ENCODE measurements around the gene PSMC4.

The PSMC4 gene

DNA sequence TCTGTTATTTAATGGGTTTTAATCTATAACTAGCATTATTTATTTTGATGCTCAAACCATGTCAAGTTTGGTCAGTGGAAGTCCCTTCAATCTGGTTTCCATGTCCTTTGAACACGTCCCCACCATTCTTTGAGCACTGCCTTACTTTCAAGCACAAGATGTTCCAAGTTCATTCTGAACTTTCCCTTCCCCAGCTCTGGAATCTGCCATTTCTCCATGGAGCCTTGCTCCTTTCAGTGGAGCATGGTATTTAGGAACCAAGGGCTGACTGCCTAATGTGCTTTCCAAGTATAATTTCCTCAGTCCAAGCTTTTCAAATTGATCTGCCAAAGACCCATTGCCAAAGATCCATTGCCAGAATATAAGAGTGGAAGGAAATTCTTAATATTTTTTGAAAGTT is 24.8 kb downstream of the PSMC4 start:
- DNase-seq = no peak

DNA sequence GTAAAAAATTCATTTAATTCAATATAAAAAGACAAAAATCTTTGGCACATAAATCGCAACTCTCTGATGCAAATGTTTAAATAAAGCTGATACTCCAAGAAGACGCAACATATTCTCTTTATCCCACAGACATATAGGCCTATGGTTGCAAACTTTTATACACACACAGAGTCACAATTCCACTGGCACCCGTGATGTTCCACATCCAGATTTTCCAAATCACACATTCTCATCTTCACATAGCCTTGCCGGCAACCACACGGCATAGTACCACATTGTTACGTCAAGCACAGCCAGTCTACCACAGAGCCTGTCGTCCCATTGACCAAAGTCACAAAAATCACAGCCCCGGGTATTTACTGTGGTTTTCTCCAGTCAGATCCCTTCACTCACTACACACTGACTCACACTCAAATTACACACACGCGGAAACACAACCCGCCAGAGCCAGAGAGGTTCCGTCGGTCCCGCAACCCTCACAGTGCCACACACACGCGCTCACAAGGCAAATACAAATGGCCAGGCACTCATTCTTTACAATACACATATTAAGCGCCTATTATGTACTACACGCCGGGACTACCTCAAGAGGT is 25.3 kb downstream of the PSMC4 start:
- DNase-seq = peak; percentile 54

DNA sequence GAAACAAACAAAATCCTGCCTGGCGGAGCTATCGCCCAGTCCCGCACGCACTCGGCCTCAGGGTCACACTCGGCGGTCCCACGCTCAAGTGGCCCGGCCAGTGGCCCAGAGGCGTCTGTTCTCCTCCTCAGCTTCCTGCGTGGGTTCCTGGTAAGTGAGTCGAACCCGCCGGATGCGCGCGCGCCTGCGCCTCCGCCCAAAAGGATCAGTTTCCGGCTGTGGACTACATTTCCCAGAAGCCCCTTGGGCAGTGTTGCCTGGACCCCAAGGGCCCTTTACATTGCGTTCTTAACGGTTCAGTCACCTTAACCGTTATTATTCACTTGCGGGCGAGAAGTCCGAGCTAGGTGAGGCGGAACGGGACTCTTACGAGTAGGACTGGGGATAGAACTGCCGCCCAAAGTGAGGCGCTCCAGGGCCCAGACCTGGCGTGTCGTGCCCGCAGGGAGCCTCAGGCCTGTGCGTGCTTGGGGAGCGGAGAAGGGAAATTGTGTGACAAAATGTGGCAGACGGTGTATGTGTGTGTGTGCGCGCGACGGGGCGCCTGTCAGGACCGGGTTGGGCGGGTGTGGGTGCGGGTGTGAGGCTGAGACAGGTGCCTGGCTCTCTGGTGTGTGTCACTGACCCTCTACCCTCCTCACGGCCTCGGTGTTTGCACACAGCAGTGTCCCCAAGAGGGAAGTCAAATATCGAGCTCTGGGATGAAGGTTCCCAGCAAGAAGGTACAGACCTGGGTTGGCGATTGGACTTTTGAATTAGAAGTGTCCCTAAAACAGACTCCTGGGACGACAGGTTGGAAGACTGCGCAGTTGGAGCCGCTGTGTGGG is 26.1 kb downstream of the PSMC4 start, which contains the start of gene ZNF546:
Gene ZNF546, plus strand, starts transcription at position 250 of the 827 bp plus-strand sequence. CDS start 1,267 bp downstream, outside the sequence.
- peak; percentile 95 for DNase-seq

DNA sequence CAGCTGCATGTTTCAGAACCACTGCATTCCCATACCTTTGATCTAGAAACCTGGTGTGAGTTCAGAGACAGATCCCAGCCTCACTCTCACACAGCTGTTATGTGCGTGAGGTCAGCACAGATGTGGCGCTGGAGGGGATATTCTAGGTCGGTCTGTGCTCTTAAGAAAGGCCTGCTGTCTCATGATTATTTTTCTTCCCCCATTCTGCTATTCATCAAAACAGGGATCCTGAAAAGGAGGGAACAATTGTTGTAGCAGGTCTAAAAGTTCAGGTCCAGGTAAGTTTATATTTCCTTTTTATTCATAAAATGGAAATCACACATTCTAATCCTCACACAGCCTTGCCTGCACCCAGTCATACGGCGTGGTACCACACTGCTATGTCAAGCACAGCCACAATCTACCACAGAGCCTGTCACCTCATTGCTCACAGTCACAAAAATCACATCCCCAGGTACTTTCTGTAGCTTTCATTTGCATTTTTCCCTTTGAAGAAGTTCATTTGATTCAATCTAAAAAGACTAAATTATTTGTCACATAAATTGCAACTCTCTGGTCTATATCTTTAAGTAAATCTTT is 26.8 kb downstream of the PSMC4 start:
- no peak for DNase-seq

DNA sequence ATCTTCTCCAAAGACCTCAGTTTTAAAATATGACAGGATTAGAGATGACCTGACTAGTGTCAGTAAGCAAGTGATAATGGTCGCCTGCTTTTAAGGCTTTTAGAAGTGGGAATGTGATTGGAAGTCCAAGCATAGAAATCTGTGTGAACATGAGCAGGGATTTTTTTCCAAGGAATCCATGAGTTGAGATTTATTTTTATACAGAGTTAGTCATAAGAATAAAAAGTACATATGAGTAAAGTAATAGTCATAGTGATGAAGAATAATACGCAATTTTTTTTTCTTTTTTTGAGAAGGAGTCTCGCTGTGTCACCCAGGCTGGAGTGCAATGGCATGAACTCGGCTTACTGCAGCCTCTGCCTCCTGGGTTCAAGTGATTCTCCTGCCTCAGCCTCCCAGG is 27.5 kb downstream of the PSMC4 start:
- DNase-seq = no peak

DNA sequence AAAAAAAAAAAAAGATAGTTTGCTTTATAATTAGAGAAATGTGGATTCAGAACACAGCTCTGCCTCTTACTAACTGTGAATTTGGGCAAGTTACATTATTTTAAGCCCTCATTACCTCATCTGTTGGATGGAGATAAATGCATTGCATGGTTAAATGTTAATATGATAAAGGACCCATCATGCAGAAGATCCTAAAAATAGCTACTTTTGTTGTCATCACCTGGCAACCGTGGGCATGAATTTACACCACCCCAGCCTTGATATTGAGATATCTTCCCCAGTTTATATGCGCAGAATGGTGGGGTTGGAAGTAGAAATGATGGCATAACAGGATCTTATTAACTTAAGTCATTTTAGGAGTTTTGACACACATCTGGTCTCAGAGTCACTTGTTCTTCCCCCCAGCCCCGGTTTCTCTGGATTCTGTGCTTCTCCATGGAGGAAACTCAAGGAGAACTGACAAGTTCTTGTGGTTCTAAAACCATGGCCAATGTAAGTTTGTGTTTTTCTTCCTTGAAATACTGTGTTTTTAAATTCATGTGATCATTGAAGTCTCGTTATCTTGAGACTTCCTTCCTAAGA is 34.8 kb downstream of the PSMC4 start:
- DNase-seq = no peak

DNA sequence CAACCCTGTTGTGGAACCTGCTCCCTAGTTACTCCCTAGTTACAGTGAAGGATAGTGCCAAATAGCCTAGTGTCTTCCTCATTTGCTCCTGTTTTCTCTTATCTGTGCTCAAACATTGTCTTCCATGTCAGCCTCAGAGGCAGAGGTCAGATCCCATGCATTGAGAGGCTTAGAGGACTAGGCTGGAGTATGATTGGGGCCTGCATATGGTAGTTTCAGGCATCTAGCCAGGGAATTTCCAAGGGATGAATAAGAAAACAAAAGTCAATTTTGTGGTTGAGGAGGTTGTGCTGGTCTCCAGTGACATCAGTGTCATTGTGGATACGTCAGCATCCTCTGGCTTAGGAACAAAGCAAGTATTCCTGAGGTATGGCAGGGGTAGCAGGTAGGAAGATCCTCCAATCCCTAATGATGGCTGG is 35.3 kb downstream of the PSMC4 start:
- DNase-seq = no peak

DNA sequence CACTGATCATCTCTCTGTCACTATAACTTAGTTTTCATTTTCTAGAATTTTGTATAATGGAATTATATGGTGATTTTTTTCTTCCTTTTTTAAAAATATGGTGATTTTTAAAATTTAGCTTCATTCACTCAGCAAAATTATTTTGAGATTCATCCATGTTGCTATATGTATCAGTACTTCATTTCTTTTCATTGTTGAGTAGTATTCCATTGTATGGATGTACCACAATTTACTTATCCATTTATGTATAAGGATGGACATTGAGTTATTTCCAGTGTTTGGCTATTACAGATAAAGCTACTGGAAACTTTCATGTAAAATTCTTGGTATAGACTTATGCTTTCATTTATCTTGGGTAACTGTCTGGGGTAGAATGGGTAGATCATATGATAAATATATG is 38.7 kb downstream of the PSMC4 start:
- no peak for DNase-seq

DNA sequence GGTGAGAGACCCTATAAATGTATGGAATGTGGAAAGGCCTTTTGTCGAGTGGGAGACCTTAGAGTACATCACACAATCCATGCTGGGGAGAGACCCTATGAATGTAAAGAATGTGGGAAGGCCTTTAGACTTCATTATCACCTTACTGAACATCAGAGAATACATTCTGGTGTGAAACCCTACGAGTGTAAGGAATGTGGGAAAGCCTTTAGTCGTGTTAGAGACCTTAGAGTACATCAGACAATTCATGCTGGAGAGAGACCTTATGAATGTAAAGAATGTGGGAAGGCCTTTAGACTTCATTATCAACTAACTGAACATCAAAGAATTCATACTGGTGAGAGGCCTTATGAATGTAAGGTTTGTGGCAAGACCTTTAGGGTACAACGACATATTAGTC is 43.0 kb downstream of the PSMC4 start:
- DNase-seq = no peak

DNA sequence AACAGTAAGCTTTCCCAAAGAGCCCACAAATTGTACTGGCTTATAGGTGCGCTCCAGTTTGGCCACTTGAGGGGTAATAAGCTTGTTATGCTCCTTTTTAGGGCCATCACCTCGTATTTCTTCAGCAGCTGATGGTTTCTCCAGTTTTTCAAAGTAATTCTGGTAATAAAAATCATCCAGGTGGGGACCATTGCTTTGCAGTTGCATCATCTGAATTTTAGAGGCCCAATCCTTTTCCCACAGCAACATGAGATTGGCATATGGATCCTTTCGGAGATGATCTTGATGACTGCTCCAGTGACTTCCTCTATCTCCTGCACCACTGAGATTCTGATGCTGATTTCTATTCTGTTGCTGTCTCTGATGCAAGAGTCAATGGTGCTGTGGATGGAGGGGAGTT is 53.0 kb downstream of the PSMC4 start:
- DNase-seq = no peak

DNA sequence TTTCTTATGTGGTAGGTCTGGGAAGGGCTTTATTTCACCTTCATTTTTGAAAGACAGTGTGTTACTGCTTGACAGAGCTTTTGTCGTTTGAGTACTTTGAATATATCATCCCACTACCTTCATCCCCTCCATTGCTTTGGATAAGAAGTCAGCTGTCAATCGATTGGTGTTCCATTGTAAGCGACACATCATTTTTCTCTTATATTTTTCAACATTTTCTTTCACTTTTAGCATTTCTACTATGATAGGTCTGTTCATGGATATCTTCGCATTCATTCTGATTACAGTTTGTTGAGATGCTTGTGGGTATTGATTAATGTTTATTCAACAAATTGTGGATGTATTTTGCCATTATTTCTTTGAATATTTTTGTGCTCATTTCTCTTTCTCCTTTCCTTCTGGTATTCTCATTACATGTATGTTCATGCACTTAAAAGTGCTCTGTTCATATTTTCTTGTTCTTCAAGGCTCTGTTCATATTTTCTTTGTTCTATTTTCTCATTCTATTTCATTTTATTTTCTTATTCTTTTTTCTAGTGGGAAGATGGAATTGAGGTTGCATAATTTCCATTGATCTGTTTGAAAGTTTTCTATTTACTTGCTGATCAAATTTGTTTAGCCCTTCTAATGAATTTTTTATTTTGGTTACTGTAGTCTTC is 55.1 kb downstream of the PSMC4 start:
- no peak for DNase-seq

DNA sequence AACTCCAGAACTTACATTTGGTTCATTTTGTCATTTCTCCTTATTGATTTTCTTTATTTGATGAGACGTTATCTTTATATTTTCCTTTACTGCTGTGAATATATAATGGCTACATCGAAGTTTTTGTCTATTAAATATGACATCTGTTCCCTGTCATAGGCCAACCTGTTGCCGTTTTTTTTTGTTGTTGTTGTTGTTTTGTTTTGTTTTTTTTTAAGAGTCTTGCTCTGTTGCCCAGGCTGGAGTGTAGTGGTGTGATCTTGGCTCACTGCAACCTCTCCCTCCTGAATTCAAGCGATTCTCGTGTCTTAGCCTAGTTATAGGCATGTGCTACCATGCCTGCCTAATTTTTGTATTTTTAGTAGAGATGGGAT is 55.6 kb downstream of the PSMC4 start:
- DNase-seq = no peak

Measured in femur (tissue), 1 donor.